ENCODE data around the gene PPM1D. TPM values are rescaled to one million over a fixed set of nuclear protein-coding genes. Genes with fewer than 3 reads are reported as not detected.

Gene PPM1D
- total and polyA plus RNA-seq, 4 donors, result 4.4 to 27.8 (median 12.4) TPM

DNA sequence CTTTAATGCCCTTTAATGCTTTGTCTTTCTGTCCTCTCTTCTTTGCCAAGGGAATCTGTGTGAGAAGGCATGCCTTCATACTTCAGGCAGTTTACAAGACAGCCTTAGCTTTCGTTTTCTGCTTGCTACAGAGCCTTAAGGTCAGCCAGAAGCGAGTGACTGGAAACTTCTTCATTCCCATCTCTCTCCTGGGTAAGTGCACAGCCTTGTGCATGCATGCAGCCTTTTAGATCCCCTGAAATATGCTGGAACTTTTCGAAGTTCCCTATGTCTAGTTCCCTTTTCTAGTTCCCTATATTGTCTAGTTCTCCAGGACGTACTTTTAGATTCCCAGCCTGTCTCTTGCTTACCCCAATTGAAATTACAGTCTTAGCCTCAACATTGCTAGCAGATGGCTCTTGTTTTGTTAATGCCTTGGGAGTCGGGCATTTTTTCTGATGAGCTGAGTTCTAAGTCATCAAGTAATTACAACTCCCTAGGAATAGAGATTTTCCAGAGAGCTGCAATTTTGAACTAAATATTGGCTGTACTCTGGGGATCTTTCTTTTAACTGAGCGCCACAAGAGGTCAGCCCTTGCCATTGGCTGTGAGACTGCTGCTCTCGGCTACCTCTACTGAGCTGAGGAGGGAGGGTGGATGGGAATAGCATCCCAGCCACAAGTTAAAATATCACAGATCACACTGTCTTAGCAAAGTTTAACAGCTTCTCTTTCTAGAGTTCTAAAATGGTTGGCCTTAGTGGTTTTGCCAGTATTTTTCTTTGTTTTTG lies 22.7 kb upstream of the PPM1D start:
- Histone ChIP-seq H3K36me3 (ENCODE audit: control insufficient read depth in 4 of 4, insufficient read depth in 4 of 4, low read length in 4 of 4) (no peaks in the 10 kb centered on the region), H3K4me1 (ENCODE audit: control insufficient read depth in 5 of 5, insufficient read depth in 5 of 5, low read length in 5 of 5) (peaks cover 0 to 20% (median 0%) of the 10 kb centered on the region in 5 donors), H3K9me3 (ENCODE audit: control insufficient read depth in 4 of 4, insufficient read depth in 3 of 4, low read length in 3 of 4) (peaks cover 0 to 2% (median 0%) of the 10 kb centered on the region in 4 donors), H3K4me3 (no peak overlapping the region), H3K9ac (ENCODE audit: insufficient read depth in 1 of 2, low read length in 2 of 2) (peak overlapping the region in 1 of 2 donors; percentile 73), H3K27ac (ENCODE audit: low read depth in 1 of 2, low read length in 1 of 2) (peak overlapping the region; percentile 12 to 77), H3K27me3 (ENCODE audit: control insufficient read depth in 3 of 3, insufficient read depth in 3 of 3, low read length in 2 of 3) (no peaks in the 10 kb centered on the region)
- TF ChIP-seq, protein P1, sequence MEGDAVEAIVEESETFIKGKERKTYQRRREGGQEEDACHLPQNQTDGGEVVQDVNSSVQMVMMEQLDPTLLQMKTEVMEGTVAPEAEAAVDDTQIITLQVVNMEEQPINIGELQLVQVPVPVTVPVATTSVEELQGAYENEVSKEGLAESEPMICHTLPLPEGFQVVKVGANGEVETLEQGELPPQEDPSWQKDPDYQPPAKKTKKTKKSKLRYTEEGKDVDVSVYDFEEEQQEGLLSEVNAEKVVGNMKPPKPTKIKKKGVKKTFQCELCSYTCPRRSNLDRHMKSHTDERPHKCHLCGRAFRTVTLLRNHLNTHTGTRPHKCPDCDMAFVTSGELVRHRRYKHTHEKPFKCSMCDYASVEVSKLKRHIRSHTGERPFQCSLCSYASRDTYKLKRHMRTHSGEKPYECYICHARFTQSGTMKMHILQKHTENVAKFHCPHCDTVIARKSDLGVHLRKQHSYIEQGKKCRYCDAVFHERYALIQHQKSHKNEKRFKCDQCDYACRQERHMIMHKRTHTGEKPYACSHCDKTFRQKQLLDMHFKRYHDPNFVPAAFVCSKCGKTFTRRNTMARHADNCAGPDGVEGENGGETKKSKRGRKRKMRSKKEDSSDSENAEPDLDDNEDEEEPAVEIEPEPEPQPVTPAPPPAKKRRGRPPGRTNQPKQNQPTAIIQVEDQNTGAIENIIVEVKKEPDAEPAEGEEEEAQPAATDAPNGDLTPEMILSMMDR (IDR thresholded peaks at IDR 0.05; ENCODE audit: control extremely low read depth, extremely low read depth), result no peak
- ATAC-seq (ENCODE audit: insufficient read depth, low FRiP score), result peak; percentile 83
- 10 to 23% methylated on average over 7 of the region's 7 CpGs for WGBS, 2 donors
- peak; percentile 59 to 92 (median 84) for DNase-seq

DNA sequence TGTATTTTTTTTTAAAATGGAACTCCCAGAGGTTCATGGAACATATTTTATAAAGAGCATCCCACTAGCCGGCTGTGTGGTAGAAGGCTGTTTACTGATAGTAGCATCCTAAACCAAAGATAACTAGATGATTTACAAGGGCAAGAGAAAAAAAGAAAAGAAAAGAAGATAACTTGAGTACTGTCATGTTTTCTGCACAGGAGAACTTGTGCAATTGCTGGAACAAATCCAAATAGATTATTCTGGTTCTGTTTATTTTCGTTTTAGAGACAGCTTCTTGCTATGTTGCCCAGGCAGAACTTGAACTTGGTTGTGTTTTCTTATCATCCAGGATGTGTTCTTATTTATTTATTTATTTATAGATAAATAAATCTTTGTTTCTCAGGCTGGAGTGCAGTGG lies 20.9 kb upstream of the PPM1D start:
- peaks cover 0 to 13% (median 0%) of the 10 kb centered on the region in 5 donors for H3K4me1 ChIP-seq (ENCODE audit: control insufficient read depth in 5 of 5, insufficient read depth in 5 of 5, low read length in 5 of 5)
- H3K4me3 ChIP-seq, result no peak overlapping the region
- H3K36me3 ChIP-seq (ENCODE audit: control insufficient read depth in 4 of 4, insufficient read depth in 4 of 4, low read length in 4 of 4), result no peaks in the 10 kb centered on the region
- peaks cover 0 to 2% (median 0%) of the 10 kb centered on the region in 4 donors for H3K9me3 ChIP-seq (ENCODE audit: control insufficient read depth in 4 of 4, insufficient read depth in 3 of 4, low read length in 3 of 4)
- WGBS, 2 donors, result 39% methylated on average over 2 of the region's 2 CpGs
- TF ChIP-seq, protein P1 (IDR thresholded peaks at IDR 0.05; ENCODE audit: control extremely low read depth, extremely low read depth), result no peak
- ATAC-seq (ENCODE audit: insufficient read depth, low FRiP score) (no peak), DNase-seq (peak in 2 of 3 donors; percentile 79 to 91)
- H3K9ac ChIP-seq (ENCODE audit: insufficient read depth in 1 of 2, low read length in 2 of 2), result no peak overlapping the region
- no peaks in the 10 kb centered on the region for H3K27me3 ChIP-seq (ENCODE audit: control insufficient read depth in 3 of 3, insufficient read depth in 3 of 3, low read length in 2 of 3)
- no peak overlapping the region for H3K27ac ChIP-seq (ENCODE audit: low read depth in 1 of 2, low read length in 1 of 2)

- DNase-seq (no peak), ATAC-seq (ENCODE audit: insufficient read depth, low FRiP score) (no peak)
- peak overlapping the region in 1 of 2 donors; percentile 11 for H3K27ac ChIP-seq (ENCODE audit: low read depth in 1 of 2, low read length in 1 of 2)
- WGBS, 2 donors, result 80 to 81% methylated on average over 4 of the region's 4 CpGs
- H3K9ac ChIP-seq (ENCODE audit: insufficient read depth in 1 of 2, low read length in 2 of 2), result no peak overlapping the region
- peaks cover 0 to 13% (median 0%) of the 10 kb centered on the region in 5 donors for H3K4me1 ChIP-seq (ENCODE audit: control insufficient read depth in 5 of 5, insufficient read depth in 5 of 5, low read length in 5 of 5)
- peaks cover 0 to 2% (median 0%) of the 10 kb centered on the region in 4 donors for H3K9me3 ChIP-seq (ENCODE audit: control insufficient read depth in 4 of 4, insufficient read depth in 3 of 4, low read length in 3 of 4)
- H3K36me3 ChIP-seq (ENCODE audit: control insufficient read depth in 4 of 4, insufficient read depth in 4 of 4, low read length in 4 of 4), result no peaks in the 10 kb centered on the region
- TF ChIP-seq, protein P1 (IDR thresholded peaks at IDR 0.05; ENCODE audit: control extremely low read depth, extremely low read depth), result no peak
- no peak overlapping the region for H3K4me3 ChIP-seq
- no peaks in the 10 kb centered on the region for H3K27me3 ChIP-seq (ENCODE audit: control insufficient read depth in 3 of 3, insufficient read depth in 3 of 3, low read length in 2 of 3)
These were observed 20.4 kb upstream of the PPM1D start for GRCh38 chr17:60579551-60579950.
